NCI-H226 (cell line): ENCODE results near the gene BAIAP2L2.
A peak's percentile ranks its signal among the peaks of the same experiment; 100 is the strongest.

ENCODE experiments used
- DNase-seq: peaks from one replicate; pipeline ENCODE4 v3.0.0-alpha.2; 2015

Gene BAIAP2L2

DNA sequence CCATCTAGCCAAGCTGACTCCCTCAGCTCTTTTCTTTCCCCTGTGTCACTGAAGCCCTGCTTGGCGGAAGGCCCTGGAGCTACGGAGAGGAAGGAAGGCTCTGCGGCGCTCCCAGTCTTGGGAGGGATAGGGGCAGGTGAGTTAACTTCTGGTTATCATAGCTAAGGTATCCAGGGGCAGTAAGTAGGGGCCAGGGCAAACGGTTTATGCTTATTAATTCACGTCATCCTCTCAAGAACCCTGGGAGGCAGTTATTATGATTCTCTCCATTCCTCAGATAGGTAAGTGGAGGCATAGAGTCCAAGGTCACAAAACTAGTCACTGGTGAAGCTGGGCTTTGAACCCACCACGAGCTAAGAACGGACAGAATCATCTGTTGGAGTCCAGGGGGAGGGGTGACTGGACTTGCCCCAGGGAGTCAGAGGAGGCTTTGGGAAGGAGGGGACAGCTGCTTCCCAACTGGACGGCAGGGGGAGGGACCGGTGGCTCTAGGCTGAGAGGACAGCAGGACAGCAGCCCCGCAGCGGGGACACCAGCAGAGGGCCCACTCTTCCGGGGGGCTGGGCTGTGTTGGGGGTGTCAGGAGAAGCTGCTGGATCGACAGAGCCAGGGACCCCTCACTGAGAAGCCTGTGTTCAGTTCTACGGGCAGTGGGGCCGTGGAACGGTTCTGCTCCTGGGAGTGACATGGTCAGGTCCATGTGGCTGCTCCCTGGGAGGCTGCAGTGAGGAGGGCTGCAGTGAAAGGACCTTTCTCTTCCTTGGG lies 3.5 kb downstream of the BAIAP2L2 start:
- no peak for DNase-seq

DNA sequence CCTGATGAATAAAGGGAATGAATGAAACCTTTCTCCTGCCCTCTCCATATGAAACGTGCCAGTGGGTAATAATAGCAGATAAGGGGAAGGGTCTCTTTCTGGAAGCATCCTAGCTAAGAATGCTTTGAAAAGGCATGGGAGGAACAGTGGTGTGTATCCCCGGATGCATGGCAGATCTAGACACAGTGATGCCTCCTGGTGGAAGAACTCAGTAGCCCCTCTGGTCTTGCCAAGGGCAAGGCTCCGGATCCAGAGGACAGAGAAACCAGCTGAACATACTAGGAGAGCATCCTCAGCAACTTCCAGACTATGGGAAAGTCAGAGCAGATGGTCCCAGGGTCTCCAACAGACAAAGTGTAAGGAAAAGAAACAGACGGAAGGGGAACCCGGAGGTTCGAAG lies 6.4 kb downstream of the BAIAP2L2 start:
- no peak for DNase-seq

DNA sequence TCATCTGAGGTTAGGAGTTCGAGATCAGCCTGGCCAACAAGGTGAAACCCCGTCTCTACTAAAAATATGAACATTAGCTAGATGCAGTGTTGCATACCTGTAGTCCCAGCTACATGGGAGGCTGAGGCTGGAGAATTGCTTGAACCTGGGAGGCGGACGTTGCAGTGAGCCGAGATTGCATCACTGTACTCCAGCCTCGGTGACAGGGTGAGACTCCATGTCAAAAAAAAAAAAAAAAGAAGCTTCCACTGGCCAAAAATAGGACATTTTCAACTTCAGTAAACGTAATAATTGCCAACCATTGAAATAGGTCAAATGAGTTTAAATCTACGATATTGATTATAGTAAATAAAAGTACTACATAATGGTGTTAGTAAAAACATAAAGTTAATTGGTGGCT lies 6.8 kb downstream of the BAIAP2L2 start:
- no peak for DNase-seq

DNA sequence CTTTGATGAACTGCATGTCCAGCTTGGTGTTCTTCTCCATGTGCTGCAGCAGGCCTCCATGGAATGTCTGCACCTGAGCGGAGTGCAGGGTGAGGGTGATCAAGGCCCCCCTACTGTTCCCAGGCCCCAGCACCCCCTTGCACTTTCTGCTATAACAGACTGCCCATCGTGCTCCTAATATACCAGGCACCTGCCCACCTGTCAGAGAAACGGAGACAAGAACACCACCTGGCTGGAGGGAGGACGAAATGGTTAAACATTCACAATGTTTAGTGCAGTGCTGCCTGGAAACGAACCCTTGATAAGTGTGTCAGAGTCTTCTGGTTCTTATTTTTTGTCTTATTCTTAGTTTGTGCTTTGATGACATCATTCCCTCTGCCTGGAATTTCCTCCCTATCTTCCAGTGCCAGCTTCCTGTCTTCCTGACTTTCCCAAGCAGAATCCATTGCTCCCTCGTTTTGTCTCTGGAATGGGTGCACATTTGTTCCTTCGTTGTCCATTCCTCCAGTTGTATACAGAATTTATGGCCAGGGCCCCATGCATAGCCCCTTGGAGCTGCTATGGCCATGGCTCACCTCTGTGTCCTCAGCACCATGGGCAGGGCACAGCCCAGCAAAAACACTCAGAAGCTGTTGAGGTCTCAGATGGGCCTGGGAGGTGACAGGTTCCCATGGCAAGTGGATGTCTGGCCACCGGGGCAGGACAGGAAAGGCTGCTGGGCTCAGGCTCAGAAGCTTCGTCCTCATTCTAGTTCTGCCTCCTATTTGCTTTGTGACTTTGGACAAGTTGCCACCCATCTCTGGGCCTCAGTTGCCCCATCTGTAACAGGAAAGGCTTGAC lies 11.9 kb downstream of the BAIAP2L2 start:
- peak; percentile 55 for DNase-seq

DNA sequence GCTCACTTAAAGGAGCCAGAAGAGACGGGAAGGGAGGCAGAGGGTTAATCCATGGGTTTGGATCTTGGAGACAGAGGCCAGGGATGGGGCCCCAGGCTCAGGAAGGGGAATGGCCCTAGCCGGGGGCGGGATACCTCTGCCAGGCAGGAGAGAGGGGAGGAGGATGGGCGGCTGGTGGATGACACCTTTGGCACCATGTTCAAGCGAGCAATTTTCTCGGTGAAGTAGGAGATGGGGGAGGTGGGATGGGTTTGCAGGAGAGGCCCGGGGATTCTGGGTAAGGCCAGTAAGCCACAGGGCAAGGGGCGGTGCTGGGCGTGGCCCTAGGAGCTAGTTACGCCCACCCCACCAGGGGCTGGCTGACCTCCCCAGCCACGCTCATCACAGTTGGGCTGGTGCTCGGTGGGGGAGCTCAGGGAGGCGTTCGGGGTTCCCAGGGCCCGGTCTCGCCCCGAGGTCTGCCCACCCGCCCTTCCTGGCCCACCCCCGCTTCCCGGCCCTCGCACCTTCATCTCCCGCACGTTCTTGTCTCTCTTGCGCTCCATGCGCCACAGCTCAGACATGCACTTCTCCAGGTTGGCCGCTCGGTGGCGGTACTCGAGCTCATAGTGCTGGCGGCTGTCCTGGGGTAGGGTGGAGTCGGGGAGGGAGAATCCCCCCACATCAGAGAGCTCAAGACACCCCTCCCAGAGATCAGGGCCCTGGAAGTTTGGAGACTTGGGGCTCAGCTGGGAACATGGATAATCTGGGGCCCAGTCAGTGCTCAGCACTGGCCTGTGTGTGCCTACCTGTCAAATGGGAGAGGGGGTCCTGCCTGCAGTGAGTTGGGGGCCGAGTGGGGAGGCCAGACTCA lies 12.7 kb downstream of the BAIAP2L2 start:
- no peak for DNase-seq

DNA sequence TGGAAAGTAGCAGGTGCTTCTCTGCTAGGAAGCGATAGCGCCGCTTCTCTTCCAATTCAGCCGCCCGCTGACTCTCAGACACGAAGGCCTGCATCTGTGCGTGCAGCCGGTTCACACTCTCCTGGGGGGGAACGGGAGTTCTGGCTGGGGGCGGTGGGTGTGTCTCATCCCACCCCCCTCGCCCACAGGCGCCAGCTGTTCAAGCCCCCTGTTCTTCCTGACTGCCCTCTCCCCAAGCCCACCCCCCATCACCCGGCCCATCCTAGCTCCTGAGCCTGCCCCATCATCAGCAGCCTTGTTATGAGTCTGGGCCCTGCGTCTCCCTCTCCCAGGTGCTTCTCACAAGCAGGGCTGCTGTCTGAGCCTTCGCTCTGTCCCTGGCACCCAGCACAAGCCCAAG lies 13.4 kb downstream of the BAIAP2L2 start:
- DNase-seq = no peak

DNA sequence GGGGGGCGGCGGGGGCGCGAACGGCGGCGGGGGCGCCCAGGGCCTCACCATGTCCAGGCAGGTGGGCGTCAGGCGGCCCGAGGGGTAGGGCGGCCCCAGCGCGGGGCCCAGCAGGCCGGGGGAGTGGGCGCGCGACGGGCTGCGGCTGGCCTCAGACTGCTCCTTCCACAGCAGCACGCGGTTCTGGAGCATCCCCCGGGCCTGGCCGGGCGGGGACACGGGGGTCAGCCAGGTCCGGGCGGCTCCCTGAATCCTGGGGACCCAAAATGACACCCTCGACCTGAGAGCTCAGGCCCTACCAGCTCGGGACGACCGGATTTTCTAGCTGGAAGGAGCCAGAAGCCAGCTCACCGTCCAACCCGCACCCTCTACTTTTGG lies 21.0 kb downstream of the BAIAP2L2 start:
- no peak for DNase-seq

DNA sequence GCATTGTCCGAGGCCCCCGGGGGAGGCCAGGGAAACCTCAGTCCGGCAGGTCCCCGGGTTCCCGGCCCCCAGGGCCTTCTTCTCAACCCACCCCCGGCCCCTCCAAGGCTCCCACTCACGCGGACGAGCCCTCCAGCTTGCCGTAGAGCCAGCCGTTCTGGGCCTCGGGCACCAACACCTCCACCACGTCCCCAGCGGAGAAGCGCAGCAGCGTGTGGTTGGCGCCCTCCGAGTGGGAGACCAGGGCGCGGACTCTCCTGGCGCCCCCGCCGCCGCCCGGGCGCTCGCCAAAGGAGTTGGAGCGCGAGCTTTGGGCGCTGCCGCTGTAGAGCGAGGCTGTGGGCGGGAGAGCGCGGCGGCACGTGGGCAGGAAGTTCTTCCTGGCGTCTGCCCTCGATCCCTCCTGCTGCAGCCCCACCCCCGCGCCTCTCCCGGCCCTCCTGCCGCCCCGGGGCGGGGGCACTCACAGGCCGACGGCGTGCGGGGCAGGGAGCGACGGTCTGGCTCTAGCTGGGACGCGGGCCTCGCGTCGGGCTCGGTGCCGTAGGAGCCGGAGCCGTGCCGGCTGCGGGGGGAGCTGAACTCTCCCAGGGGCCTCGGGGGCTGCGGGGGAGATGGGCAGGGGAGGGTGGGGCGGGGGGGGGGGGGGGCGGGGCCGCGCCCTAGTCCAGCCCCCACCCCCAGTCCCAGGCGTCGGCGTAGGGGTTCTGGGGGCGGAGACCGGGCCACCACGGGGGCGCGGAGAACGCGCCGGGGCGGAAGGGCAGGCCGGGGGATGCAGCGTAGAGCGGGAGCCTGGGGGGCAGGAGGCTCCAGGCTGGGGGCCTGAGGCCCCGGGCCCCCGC lies 21.6 kb downstream of the BAIAP2L2 start:
- DNase-seq = peak; percentile 14

DNA sequence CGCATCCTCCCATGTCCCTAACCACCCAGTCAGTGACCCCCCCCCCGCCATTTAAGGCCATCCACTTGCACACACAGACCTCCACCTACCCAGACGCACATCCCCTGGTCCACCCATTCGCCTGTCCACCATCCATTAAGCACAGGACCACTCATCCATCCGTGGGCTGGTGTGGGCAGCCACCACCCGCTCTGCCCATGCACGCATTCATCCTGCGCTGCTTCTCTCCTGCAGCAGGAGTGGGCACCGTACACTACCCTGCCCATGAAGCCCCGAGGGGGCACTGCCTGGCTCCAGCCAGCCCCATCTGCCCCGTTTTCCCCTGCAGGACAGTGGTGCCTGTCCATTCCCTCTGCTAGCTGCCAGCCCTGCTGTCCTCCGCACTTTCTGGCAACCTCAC lies 22.6 kb downstream of the BAIAP2L2 start:
- no peak for DNase-seq

DNA sequence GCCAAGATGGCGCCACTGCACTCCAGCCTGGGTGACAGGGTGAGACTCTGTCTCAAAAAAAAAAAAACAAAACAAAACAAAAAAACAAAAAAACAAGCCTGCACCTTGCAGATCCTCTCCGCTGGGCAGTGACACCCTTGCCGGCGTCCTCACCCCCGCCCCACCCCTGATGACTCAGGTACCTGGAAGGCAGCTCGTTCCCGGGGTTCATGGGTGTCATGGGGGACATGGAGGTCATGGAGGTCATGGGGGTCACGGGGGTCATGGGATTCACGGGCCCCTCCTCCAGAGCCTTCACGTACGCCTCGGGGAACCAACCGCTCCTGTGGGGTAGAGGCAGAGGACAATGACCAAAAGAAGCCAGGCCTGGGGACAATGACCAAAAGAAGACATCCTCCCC lies 23.5 kb downstream of the BAIAP2L2 start:
- no peak for DNase-seq

DNA sequence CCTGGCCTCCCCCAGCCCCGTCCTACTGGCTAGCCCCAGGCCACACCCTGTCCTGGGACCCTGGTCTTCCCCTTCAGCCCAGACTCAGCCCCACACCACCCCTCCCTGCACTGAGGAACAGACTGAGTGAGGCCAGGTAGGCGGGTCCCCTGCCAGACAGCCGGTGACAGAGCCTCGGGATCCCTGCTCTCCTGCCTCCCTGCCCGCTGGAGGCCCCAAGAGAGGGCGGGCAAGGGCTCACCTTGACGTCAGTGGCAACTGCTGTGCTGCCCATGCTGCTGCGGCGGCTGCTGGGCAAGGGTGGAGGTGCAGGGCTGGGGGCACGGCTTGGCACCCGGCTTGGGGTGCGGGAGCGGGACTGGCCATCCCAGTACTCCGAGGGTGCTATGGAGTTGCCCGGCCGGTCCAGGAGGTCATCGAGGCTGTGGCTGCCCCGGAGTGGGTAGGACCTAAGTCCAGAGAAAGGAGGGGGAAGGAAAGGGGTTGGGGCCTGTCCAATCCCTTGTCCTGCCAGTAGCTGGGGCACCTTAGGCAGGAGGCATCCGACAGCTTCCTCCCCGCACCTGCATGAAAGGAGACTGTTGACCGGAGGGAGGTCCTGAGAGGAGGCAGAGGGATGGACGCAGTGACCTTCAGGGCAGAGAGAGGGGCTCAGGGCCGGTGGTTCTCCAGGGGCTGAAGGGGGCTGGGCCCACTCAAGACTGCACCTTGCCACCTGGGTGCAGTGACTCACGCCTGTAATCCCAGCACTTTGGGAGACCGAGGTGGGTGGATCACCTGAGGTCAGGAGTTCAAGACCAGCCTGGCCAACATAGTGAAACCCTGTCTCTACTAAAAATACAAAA lies 24.3 kb downstream of the BAIAP2L2 start:
- no peak for DNase-seq

DNA sequence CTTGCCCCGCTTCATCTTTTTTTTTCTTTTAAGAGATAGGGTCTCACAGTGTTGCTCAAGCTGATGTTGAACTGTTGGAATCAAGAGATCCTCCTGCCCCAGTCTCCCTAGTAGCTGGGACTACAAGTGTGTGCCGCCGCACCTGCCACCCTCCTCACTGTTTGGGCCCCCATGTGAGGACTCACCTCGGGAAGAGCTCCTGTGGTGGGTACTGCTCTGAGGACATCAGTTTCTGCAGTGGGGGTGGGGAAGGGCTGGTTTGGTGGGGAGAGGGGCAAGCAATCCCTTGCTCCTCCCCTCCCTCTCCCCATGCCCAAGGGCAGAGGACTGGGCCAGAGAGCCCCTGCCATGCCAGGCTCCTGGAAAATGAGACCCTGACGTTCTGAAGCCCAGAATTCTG lies 25.0 kb downstream of the BAIAP2L2 start:
- no peak for DNase-seq

DNA sequence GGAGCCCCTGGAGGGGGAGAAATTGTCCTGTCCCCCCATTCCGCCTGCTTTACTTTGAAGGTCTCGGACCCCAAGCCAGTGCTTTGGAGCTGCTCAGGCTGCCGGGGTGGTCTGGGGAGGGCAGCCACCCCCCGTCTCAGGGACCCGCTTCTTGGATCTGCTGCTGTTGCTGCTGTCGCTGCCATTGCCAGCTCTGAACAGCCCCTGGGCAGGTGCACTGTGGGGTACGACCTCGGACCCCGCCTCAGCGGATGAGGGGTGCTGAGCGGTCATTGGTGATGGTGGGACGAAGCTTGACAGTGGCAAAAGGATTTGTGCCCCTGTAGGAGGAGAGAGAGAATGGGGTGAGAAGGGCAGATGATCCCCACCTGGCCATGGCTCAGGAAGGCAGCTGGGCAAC lies 25.4 kb downstream of the BAIAP2L2 start:
- no peak for DNase-seq

DNA sequence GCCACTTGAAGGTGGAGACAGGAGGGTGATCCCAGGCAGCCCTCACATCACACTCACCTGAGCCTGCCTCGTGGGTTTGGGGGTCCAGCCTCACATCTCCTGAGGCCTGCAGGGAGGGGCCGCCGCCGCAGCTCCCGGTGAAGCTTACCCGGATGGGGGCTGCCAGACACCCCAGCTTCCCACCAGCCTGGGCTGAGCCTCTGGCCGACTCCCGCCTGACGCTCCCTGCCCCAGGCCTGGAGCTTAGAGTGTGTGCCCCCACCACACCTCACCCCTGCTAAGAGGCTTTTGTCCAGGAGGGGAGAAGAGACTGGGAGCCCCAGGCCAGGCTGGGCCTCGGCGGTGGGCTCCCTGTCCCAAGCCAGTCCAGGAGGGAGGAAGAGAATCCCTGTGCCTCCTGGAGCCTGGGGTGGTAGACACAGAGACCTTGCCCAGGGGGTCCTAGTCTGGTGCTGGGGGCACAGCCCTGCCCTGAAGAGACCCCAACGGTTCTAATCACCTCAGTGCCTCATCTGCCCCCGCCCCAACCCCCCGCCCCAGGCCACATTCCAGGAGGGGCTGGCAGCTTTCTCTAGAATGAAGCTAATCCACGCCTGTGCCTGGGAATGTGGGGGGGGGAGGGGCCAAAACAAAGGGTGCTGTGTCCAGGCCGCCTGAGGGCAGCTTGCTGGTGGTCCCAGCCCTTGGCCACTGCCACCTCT lies 26.4 kb downstream of the BAIAP2L2 start, which contains the start of gene SLC16A8:
SLC16A8 (minus strand) TSS at position 254 of the 701 bp plus-strand sequence. CDS start 1,311 bp downstream, outside the sequence.
- no peak for DNase-seq

DNA sequence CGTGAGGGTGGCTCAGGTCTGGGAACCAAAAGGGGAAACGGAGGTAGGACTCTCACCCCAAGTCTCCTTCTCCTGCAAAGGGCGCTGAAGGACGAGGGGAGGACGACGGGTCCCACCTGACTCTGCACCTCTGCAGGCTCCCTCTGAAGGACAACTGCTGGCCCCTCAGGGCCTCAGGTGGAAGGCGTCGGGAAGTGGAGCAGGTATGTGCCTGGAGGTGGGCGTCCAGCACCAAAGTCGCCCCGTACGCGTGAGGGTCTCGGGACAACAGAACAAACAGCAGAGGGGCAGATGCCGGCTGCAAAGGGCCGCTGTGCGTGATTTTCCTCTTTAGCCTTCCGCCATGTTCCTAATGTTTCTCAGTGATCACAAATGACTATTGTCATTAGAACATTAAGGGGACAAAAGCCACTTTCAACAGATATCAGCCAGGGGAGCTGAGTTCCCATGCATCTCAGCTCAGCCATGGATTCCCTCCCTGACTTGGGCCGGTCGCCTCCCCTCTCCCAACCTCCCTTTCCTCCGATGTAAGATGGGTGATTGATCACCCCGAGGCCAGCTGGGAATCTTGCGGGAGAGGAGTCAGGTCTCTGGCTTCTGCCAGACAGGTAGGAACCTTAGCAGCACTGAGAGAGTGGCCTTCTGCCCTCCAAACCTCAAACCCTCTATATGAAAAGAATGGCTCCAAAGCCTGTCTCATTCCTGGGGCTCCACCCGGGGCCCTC lies 27.3 kb downstream of the BAIAP2L2 start:
- DNase-seq = no peak

DNA sequence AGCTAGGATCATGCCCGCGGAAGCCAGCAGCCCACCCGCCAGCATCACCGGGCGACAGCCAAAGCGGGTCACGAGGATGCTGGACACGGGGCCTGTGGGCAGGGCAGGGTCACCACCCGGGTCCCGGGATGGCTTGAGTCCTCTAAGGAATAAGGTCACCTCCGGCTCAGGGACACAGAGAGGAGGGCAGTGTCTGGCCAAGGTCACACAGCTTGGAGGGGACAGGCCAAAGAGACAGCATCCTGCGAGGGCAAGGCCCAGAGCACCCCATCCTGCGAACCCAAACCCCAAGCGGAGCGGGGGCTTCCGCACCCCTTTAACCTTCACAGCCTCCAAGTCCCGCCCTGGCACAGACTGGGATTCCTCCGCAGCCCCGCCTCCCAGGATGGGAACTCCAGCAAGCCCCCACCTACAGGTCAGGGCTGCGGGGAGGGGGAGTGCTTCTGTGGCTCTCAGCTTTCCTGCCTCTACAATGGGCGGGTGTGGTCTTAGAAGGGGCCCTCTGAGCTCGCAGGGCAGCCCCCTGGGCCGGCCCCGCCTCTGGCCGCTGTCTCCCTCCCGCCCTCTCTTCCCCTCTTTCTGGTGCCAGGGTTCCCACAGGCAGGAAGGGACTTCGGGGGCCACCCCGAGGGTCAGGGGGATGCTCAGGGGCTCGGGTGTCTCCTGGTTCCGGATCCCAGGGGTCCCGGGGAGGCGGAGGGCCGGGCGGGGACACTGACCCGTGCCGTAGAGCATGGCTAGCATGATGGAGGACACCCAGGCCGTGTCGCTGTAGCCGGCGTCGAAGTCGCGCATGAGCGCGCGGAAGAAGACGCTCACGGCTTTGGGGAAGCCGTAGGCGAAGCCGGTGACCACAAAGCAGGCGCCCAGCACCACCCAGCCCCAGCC lies 28.3 kb downstream of the BAIAP2L2 start:
- no peak for DNase-seq

DNA sequence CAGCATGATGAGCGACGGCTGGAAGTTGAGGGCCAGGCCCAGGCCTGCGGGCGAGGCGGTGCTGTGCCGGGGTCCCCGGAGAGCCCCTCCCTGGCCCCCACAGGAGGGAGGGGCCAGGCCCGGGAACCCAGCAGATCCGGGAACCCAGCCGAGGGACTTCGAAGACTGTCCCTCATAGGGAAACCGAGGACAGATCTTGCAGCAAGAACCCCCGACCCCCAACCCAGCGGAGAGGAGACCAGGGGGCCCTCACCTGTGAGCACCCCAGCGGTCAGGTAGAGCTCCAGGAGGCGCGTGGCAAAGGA lies 28.9 kb downstream of the BAIAP2L2 start:
- DNase-seq = no peak

DNA sequence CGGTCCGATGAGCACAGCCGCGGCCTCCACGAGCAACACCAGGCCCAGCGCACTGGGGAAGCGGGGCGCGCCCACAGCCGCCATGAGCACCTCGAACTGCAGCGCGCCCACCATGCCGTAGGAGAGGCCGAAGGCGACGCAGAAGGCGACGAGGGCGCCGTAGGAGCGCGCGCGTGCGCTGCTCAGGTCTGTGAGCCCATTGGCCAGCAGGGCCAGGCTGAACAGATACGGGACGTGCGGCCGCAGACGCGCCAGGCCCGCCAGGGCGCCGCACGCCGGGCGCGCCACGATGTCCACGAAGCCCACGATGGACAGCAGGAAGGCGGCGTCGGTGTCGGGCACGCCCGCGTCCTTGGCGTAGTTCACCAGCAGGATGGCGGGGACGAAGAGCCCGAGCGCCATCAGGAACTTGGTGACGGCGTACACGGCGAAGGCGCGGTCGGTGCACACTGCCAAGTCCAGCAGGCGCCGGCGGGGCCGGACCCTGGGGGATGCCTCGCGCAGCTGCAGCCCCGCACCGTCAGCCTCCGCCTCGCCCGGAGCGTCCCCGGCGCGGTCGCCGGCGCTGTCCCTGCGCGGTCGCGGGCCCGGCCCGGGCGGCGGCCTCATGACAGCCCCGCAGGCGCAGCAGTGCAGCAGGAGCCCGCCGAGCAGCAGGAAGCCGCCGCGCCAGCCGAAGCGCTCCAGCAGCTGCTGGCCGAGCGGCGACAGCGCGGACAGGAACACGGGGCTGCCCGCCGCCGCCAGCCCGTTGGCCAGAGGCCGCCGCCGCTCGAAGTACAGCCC lies 29.4 kb downstream of the BAIAP2L2 start:
- no peak for DNase-seq
